ENCODE data around the gene PADI4. TPM values are rescaled to one million over a fixed set of nuclear protein-coding genes. Genes with fewer than 3 reads are reported as not detected.

Gene PADI4, protein sequence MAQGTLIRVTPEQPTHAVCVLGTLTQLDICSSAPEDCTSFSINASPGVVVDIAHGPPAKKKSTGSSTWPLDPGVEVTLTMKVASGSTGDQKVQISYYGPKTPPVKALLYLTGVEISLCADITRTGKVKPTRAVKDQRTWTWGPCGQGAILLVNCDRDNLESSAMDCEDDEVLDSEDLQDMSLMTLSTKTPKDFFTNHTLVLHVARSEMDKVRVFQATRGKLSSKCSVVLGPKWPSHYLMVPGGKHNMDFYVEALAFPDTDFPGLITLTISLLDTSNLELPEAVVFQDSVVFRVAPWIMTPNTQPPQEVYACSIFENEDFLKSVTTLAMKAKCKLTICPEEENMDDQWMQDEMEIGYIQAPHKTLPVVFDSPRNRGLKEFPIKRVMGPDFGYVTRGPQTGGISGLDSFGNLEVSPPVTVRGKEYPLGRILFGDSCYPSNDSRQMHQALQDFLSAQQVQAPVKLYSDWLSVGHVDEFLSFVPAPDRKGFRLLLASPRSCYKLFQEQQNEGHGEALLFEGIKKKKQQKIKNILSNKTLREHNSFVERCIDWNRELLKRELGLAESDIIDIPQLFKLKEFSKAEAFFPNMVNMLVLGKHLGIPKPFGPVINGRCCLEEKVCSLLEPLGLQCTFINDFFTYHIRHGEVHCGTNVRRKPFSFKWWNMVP
- total RNA-seq (2022; extraction: Qiagen RNA extraction), result not detected in 5 replicates

DNA sequence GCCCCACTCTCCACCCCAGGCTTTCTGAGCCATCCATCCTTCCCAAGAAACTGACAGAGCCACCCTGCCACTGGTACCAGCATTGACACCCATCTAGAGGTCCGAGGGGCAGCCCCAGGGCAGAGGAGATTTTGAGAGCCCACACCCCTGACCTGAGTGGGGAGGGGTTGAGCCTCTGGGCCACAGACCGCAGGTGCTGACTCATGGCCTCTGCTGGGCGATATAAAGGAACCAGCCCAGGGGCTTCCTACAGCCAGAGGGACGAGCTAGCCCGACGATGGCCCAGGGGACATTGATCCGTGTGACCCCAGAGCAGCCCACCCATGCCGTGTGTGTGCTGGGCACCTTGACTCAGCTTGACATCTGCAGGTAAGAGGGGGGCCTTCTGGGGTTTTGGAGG is at the start of gene PADI4:
TSS of gene PADI4 (plus strand) at position 252 of the 400 bp plus-strand sequence. CDS start at position 278, 26 bp downstream.

DNA sequence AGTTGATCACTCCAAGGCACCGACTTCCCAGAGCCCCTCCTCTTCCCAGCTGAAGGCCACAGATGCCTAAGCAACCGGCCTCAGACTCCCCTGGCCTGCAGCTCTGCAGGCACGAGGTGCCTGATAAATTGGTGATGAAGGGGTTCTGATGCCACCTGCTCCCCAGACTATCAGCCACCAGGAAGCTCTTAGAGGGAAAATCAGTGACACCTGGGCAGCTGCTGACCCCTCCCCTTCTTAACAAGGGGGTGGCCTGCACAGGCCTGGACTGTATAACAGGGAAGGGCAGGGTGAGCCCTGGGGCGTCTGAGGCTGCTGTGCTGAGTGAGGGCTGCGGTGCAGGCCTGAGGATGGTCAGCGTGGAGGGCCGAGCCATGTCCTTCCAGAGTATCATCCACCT is 63.9 kb downstream of the PADI4 start, which contains the start of gene PADI6:
TSS of gene PADI6 (plus strand) at position 301 of the 400 bp plus-strand sequence. CDS start at position 351, 50 bp downstream.

Other genes starting within 250 kb of the PADI4 start
- 0.84 to 1.2 TPM (median 0.98 TPM) in 5 replicates for gene PADI2, start 188.7 kb upstream of the PADI4 start, total RNA-seq (2022; extraction: Qiagen RNA extraction)
- gene PADI1, start 103.1 kb upstream of the PADI4 start, total RNA-seq (2022; extraction: Qiagen RNA extraction), result 1.0 to 1.4 TPM (median 1.1 TPM) in 5 replicates
- gene PADI3, start 59.1 kb upstream of the PADI4 start, total RNA-seq (2022; extraction: Qiagen RNA extraction), result 0.71 to 1.0 TPM (median 0.84 TPM) in 5 replicates
- gene PADI6, start 64.0 kb downstream of the PADI4 start, total RNA-seq (2022; extraction: Qiagen RNA extraction), result not detected in 5 replicates
- 49.4 to 53.9 TPM (median 51.3 TPM) in 5 replicates for gene RCC2, start 131.5 kb downstream of the PADI4 start, total RNA-seq (2022; extraction: Qiagen RNA extraction)
- 5.6 to 7.2 TPM (median 6.7 TPM) in 5 replicates for gene ARHGEF10L, start 231.5 kb downstream of the PADI4 start, total RNA-seq (2022; extraction: Qiagen RNA extraction)